ENCODE measurements around the gene CNTNAP5. TPM values are rescaled to one million over a fixed set of nuclear protein-coding genes. Genes with fewer than 3 reads are reported as not detected.

The CNTNAP5 gene
- total RNA-seq, 1 experiment from 2014 or later: 0.48 TPM

- Mint-ChIP-seq H3K4me1 (peaks cover 13 to 22% of the 10 kb centered on the region in 2 experiments), H3K4me3 (no peak overlapping the region), H3K27ac (no peak overlapping the region; a peak in 1 of 7 replicates), H3K27me3 (ENCODE audit: low read depth) (no peaks in the 10 kb centered on the region), H3K9me3 (no peaks in the 10 kb centered on the region; a peak in 1 of 5 replicates), H3K36me3 (ENCODE audit: insufficient read depth in 1 of 3, low read depth in 3 of 3) (no peaks in the 10 kb centered on the region)
- Histone ChIP-seq H3K79me1 (ENCODE audit: insufficient read depth, low read depth, low read length, poor library complexity, severe bottlenecking) (no peaks in the 10 kb centered on the region), H3K79me2 (ENCODE audit: insufficient read depth, low read length) (no peaks in the 10 kb centered on the region), H3K4me1 (ENCODE audit: insufficient read depth, low read length) (no peaks in the 10 kb centered on the region), H3K4ac (ENCODE audit: low read depth, low read length) (no peak overlapping the region), H2BK5ac (ENCODE audit: insufficient read length, low read length) (no peak overlapping the region), H2BK12ac (ENCODE audit: insufficient read length, low read depth, low read length) (no peak overlapping the region), H2AFZ (ENCODE audit: low read length) (no peak overlapping the region), H3K27ac (ENCODE audit: insufficient read length, low read depth, low read length) (no peak overlapping the region), H4K20me1 (ENCODE audit: control insufficient read depth, insufficient read depth, insufficient read length) (no peaks in the 10 kb centered on the region), H3K9me3 (ENCODE audit: control insufficient read depth, low read depth, low read length) (no peaks in the 10 kb centered on the region), H4K8ac (replicated peaks; ENCODE audit: insufficient read length, low read depth, low read length) (no peak overlapping the region), H2AK5ac (ENCODE audit: insufficient read length, low read length) (no peak overlapping the region), H3K56ac (ENCODE audit: insufficient read length, low read depth, low read length) (no peak overlapping the region), H3K23ac (ENCODE audit: insufficient read length, low read depth, low read length) (no peak overlapping the region), H2BK20ac (ENCODE audit: low read depth, low read length, poor library complexity, severe bottlenecking) (no peak overlapping the region), H4K91ac (ENCODE audit: insufficient read length, low read depth, low read length) (no peak overlapping the region), H4K5ac (ENCODE audit: insufficient read length, low read depth, low read length) (no peak overlapping the region), H3T11ph (ENCODE audit: low read length) (no peak overlapping the region), H3K23me2 (ENCODE audit: insufficient read length, low read depth, low read length, poor library complexity, severe bottlenecking) (no peaks in the 10 kb centered on the region), H2BK15ac (ENCODE audit: low read depth, low read length) (no peak overlapping the region), H3K18ac (ENCODE audit: insufficient read length, low read depth, low read length) (no peak overlapping the region), H3K27me3 (ENCODE audit: insufficient read depth, low read length) (no peaks in the 10 kb centered on the region), H3K14ac (ENCODE audit: insufficient read depth, low read length) (no peak overlapping the region), H3K9ac (ENCODE audit: extremely low read depth, insufficient read length, low read length) (no peak overlapping the region), H2BK120ac (ENCODE audit: low read depth, low read length, poor library complexity, severe bottlenecking) (no peak overlapping the region), H3K4me2 (ENCODE audit: insufficient read depth, insufficient read length, low read length) (no peak overlapping the region)
- WGBS (ENCODE audit: extremely low coverage, insufficient read length, low lambda C conversion rate): no CpG with 5 or more reads among the region's 6 CpGs
- DNase-seq: no peak
- TF ChIP-seq CTCF (conservative IDR thresholded peaks at IDR 0.05): no peak
Measured at GRCh38 chr2:124649001-124649400, 623.9 kb downstream of the CNTNAP5 start.
